Neutrophil (primary cell): Measurements from ENCODE around the gene SNX10.

ENCODE experiments used
- H3K27ac ChIP-seq: fragments of 200-600 bp; sonication (generic); 2 replicates; pipeline ENCODE4 v1.5.1; 2016; ENCODE audit warnings: mild to moderate bottlenecking, moderate library complexity
- H3K27me3 ChIP-seq: fragments of 200-600 bp; sonication (generic); 2 replicates; pipeline ENCODE4 v1.6.0; 2016; ENCODE audit warnings: mild to moderate bottlenecking
- H3K36me3 ChIP-seq: fragments of 200-600 bp; sonication (generic); 2 replicates; pipeline ENCODE4 v1.5.1; 2017
- H3K4me1 ChIP-seq, 2 experiments: fragments of 200-600 bp in 1 of 2; sonication (generic) in 1 of 2; 1 replicate in 1 of 2; 2 replicates in 1 of 2; pipeline versions ENCODE4 v1.5.1 to v1.6.1; 2013 to 2016; ENCODE audit warnings: low read depth in 1 of 2, low read length in 1 of 2, mild to moderate bottlenecking in 1 of 2, moderate library complexity in 1 of 2; ENCODE audit not compliant: control insufficient read depth in 1 of 2, insufficient read depth in 1 of 2
- H3K4me3 ChIP-seq, 2 experiments: fragments of 200-600 bp in 1 of 2; sonication (generic) in 1 of 2; 1 replicate in 1 of 2; 2 replicates in 1 of 2; pipeline ENCODE4 v1.5.1; 2013 to 2016; ENCODE audit warnings: low read depth in 1 of 2, low read length in 1 of 2, mild to moderate bottlenecking in 1 of 2, moderate library complexity in 1 of 2
- H3K9me3 ChIP-seq: fragments of 200-600 bp; sonication (generic); 2 replicates; pipeline ENCODE4 v1.5.1; 2016
- TF ChIP-seq, protein P1 (sequence below): fragments of 200-600 bp; sonication (generic); IDR thresholded peaks from 2 replicates; pipeline ENCODE4 v1.5.1; 2016; ENCODE audit warnings: antibody characterized with exemption

The SNX10 gene

DNA sequence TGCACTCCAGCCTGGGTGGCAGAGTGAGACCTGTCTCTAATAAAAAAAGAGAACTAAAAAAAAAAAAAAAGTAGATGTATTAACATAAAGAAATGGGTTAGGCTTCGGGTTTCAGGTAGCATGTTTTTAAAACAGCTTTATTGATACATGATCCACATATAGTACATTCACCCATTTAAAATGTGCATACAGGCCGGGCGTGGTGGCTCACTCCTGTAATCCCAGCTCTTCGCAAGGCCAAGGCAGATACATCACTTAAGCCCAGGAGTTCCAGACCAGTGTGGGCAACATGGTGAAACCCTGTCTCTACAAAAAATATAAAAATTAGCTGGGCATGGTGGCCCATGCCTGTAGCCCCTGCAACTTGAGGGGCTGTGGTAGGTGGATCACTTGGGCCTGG is 39.5 kb downstream of the SNX10 start:
- Histone ChIP-seq H3K9me3 (no peaks in the 10 kb centered on the region), H3K27ac (peak overlapping the region; percentile 94), H3K4me3 (peak overlapping the region in 1 of 2 experiments; percentile 45), H3K27me3 (no peaks in the 10 kb centered on the region), H3K36me3 (peaks cover 3% of the 10 kb centered on the region), H3K4me1 (peaks cover 75 to 88% of the 10 kb centered on the region in 2 experiments)
- TF ChIP-seq, protein P1, sequence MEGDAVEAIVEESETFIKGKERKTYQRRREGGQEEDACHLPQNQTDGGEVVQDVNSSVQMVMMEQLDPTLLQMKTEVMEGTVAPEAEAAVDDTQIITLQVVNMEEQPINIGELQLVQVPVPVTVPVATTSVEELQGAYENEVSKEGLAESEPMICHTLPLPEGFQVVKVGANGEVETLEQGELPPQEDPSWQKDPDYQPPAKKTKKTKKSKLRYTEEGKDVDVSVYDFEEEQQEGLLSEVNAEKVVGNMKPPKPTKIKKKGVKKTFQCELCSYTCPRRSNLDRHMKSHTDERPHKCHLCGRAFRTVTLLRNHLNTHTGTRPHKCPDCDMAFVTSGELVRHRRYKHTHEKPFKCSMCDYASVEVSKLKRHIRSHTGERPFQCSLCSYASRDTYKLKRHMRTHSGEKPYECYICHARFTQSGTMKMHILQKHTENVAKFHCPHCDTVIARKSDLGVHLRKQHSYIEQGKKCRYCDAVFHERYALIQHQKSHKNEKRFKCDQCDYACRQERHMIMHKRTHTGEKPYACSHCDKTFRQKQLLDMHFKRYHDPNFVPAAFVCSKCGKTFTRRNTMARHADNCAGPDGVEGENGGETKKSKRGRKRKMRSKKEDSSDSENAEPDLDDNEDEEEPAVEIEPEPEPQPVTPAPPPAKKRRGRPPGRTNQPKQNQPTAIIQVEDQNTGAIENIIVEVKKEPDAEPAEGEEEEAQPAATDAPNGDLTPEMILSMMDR: no peak

DNA sequence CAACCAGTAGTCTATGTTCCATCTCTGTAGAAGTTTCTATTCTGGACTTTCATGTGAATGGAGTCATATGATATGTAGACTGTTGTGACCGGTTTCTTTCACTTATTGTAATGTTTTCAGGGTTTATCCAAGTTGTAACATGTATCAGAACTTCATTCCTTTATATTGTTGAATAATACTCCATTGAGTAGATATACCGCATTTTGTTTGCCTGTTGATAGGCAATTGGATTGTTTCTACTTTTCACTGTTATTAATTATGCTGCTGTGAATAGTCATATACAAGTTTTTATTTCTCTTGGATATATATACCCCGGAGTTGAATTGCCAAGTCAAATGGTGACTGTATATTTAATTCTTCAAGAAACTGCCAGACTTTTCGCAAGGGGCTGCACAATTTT is 40.1 kb downstream of the SNX10 start:
- TF ChIP-seq, protein P1: no peak
- Histone ChIP-seq H3K36me3 (peaks cover 3% of the 10 kb centered on the region), H3K4me1 (peaks cover 82 to 93% of the 10 kb centered on the region in 2 experiments), H3K9me3 (no peaks in the 10 kb centered on the region), H3K27me3 (no peaks in the 10 kb centered on the region), H3K27ac (peak overlapping the region; percentile 94), H3K4me3 (no peak overlapping the region)

DNA sequence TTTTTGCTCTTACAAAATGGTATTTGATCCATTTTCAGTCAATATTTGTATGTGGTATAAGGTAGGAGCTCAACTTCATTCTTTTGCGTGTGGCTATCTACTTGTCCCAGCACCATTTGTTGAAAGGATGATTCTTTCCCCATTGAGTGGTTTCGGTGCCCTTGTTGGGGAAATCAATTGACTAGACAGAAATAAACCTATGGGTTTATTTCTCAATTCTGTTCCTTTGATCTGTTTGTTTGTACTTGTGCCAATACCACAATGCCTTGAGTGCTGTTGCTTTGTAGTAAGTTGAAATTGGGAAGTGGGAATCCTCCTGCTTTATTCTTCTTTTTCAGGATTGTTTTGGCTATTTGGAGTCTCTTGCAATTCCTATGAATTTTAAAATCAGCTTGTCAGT is 41.0 kb downstream of the SNX10 start:
- no peaks in the 10 kb centered on the region for H3K9me3 ChIP-seq
- H3K36me3 ChIP-seq: peaks cover 3% of the 10 kb centered on the region
- peaks cover 82 to 94% of the 10 kb centered on the region in 2 experiments for H3K4me1 ChIP-seq
- no peaks in the 10 kb centered on the region for H3K27me3 ChIP-seq
- TF ChIP-seq, protein P1: no peak
- H3K27ac ChIP-seq: peak overlapping the region; percentile 10
- H3K4me3 ChIP-seq: no peak overlapping the region

DNA sequence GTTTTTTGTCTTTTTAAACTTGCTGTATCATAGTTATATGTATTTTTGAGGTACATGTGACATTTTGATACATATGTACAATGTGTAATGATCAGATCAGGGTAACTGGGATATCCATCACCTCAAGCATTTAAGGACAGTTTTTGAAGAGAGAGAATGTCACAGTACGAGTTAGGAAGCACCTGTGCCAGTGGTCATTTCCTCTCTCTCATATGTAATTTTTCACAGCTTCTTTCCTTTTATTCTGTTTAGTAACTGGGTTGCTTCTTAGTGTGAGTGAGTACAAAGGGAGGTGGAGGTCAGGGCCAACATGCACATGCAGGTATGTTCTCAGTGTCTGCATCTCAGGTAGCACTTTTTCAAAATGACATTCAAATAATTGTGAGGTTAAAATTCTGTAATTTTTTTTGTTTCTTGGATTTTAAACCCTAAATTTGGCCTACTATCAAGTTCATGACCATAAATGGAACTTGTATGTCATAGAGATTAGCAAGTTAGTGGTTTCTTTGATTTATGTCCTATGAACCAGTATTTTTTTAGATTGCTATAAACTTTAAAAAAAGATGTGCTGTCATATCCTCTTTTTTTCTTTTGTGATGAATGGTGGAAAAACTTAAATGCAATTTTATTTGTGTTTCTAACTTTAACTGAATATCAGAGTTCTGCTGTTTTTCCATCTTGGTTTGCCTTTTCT is 42.7 kb downstream of the SNX10 start:
- Histone ChIP-seq H3K27ac (peak overlapping the region; percentile 74), H3K36me3 (no peaks in the 10 kb centered on the region), H3K4me3 (no peak overlapping the region), H3K27me3 (no peaks in the 10 kb centered on the region), H3K9me3 (no peaks in the 10 kb centered on the region), H3K4me1 (peaks cover 67 to 87% of the 10 kb centered on the region in 2 experiments)
- TF ChIP-seq, protein P1: no peak

DNA sequence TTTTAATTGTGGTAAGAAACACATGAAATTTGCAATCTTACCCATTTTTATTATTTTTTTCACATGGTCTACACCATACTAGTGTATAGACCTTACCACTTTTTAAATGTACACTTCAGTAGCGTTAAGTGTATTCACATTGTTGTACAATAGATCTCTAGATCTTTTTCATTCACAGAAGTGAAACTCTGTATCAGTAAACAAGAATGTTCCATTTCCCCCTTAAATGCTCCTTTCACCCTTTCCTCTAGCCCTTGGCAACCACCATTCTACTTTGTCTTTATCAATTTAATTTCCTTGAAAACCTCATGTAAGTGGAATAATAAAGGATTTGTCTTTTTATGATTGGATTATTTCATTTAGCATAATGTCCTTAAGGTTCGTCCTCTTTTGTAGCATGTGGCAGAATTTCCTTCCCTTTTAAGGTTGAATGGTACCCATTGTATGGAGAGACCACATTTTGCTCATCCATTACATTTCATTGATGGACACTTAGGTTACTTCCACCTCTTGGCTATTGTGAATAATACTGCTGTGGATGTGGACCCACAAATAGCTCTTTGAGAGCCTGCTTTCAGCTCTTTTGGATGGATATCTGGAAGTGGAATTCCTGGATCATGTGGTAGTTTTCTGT is 45.7 kb downstream of the SNX10 start:
- no peaks in the 10 kb centered on the region for H3K27me3 ChIP-seq
- no peaks in the 10 kb centered on the region for H3K9me3 ChIP-seq
- H3K36me3 ChIP-seq: no peaks in the 10 kb centered on the region
- H3K4me1 ChIP-seq: peaks cover 37 to 57% of the 10 kb centered on the region in 2 experiments
- TF ChIP-seq, protein P1: no peak
- H3K27ac ChIP-seq: peak overlapping the region; percentile 45
- H3K4me3 ChIP-seq: no peak overlapping the region
